MM.1S (cell line): ENCODE measurements around the gene COL6A1.

Source experiments
- DNase-seq: peaks from one replicate; pipeline ENCODE4 v3.0.0-alpha.2; 2015
- H2AFZ ChIP-seq: fragments of 300-600 bp; sonication (generic); 2 replicates; pipeline ENCODE4 v1.6.0; 2016; ENCODE audit warnings: antibody characterized with exemption, low read length
- H3F3A ChIP-seq: fragments of 300-600 bp; sonication (generic); 2 replicates; pipeline ENCODE4 v1.6.1; 2016; ENCODE audit warnings: mild to moderate bottlenecking, antibody characterized with exemption, low read length, moderate library complexity, mixed read lengths; ENCODE audit not compliant: insufficient read depth
- H3K27ac ChIP-seq: fragments of 300-600 bp; sonication (generic); 2 replicates; pipeline ENCODE4 v1.5.1; 2016; ENCODE audit warnings: mild to moderate bottlenecking, low read length
- H3K27me3 ChIP-seq: fragments of 300-600 bp; sonication (generic); replicated peaks from 2 replicates; pipeline ENCODE4 v1.6.0; 2016; ENCODE audit warnings: low read length; ENCODE audit not compliant: insufficient read depth
- H3K36me3 ChIP-seq: fragments of 300-600 bp; sonication (generic); replicated peaks from 2 replicates; pipeline ENCODE4 v1.6.1; 2016; ENCODE audit warnings: mild to moderate bottlenecking, low read length, mixed read lengths; ENCODE audit not compliant: insufficient read depth
- H3K4me1 ChIP-seq: fragments of 300-600 bp; sonication (generic); 2 replicates; pipeline ENCODE4 v1.6.1; 2016; ENCODE audit warnings: low read length, mixed read lengths
- H3K4me2 ChIP-seq: fragments of 300-600 bp; sonication (generic); 2 replicates; pipeline ENCODE4 v1.6.0; 2016; ENCODE audit warnings: low read depth, low read length
- H3K4me3 ChIP-seq: fragments of 300-600 bp; sonication (generic); 2 replicates; pipeline ENCODE4 v1.5.1; 2016; ENCODE audit warnings: low read length, mixed read lengths
- H3K79me2 ChIP-seq: fragments of 300-600 bp; sonication (generic); 2 replicates; pipeline ENCODE4 v1.6.1; 2016; ENCODE audit warnings: mixed run types, low read length, mixed read lengths
- H3K9ac ChIP-seq: fragments of 300-600 bp; sonication (generic); 2 replicates; pipeline ENCODE4 v1.6.1; 2016; ENCODE audit warnings: low read length, mixed read lengths
- H3K9me2 ChIP-seq: fragments of 300-600 bp; sonication (generic); replicated peaks from 2 replicates; pipeline ENCODE4 v1.6.1; 2016; ENCODE audit warnings: mild to moderate bottlenecking, low read length, mixed read lengths; ENCODE audit not compliant: insufficient read depth
- H3K9me3 ChIP-seq: fragments of 300-600 bp; sonication (generic); replicated peaks from 2 replicates; pipeline ENCODE4 v1.6.1; 2016; ENCODE audit warnings: mild to moderate bottlenecking, low read length, mixed read lengths; ENCODE audit not compliant: insufficient read depth
- H4K20me1 ChIP-seq: fragments of 300-600 bp; sonication (generic); 2 replicates; pipeline ENCODE4 v1.6.1; 2016; ENCODE audit warnings: mild to moderate bottlenecking, low read length, moderate library complexity, mixed read lengths; ENCODE audit not compliant: insufficient read depth
- CTCF ChIP-seq: fragments of 300-600 bp; sonication (generic); IDR thresholded peaks from 2 replicates; pipeline ENCODE4 v1.5.1; 2016; ENCODE audit warnings: antibody characterized with exemption, low read length, mixed read lengths
- EZH2 ChIP-seq: fragments of 300-600 bp; sonication (generic); optimal IDR thresholded peaks from 2 replicates; pipeline ENCODE3; 2017; ENCODE audit warnings: low read depth, mild to moderate bottlenecking, antibody characterized with exemption, low read length, mixed read lengths
- EZH2phosphoT487 ChIP-seq: fragments of 300-600 bp; sonication (generic); IDR thresholded peaks from 2 replicates; pipeline ENCODE4 v1.6.1; 2018; ENCODE audit warnings: antibody characterized with exemption, low read length

Gene COL6A1

GRCh38 chr21:45941717-45942546 is 39.6 kb upstream of the COL6A1 start:
- no peaks in the 10 kb centered on the region for H3F3A ChIP-seq
- no peak overlapping the region for H3K4me2 ChIP-seq
- no peaks in the 10 kb centered on the region for H3K36me3 ChIP-seq
- no peaks in the 10 kb centered on the region for H3K9me3 ChIP-seq
- no peaks in the 10 kb centered on the region for H3K79me2 ChIP-seq
- H3K9ac ChIP-seq = no peak overlapping the region
- peaks cover 92% of the 10 kb centered on the region for H3K27me3 ChIP-seq
- no peak overlapping the region for H3K27ac ChIP-seq
- H2AFZ ChIP-seq = no peak overlapping the region
- DNase-seq = no peak
- no peaks in the 10 kb centered on the region for H4K20me1 ChIP-seq
- H3K4me3 ChIP-seq = no peak overlapping the region
- H3K4me1 ChIP-seq = no peaks in the 10 kb centered on the region
- H3K9me2 ChIP-seq = no peaks in the 10 kb centered on the region
- no peak for TF ChIP-seq CTCF
- no peak for TF ChIP-seq EZH2phosphoT487
- no peak for TF ChIP-seq EZH2

DNA sequence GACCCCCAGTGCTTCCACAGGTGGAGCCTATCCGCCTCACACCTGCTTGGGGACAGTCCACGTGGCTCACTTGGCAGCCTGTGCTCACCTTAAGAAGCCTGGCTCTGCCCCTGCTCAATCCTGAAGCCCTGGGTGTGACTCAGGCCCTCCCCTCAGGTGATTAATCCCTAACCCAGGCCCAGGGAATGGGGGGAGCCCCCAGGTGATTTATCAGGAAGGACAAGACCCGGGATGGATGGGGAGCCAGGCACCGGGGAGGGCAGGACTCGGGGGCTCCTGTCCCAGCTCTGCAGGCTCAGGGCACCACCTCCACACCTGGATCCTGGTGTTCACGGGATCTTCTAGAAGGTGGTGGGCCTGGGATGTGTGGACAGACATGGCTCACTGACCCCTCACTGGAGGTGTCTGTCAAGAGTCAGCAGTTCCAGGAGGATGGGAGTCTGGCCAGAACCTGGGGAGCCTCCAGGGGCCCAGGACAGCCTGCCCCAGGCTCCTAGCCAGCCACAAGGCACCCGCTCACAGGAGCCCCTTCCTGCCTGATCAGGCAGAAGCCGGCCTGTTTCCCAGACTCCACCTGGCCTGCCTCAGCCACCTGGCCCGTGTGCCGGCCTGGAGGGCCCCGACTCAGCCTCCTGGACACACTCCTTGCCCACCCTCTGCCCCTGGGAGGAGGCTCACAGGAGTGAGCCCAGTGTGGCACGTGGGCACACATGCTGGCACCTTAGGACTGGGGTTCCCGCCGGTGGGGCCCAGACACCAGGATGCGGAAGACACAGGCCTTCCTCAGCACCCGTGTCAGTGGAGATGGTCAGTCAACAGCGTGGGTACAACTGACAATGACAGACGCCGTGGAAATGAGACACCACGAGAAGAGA is 38.6 kb upstream of the COL6A1 start:
- H3K4me1 ChIP-seq = no peaks in the 10 kb centered on the region
- no peak overlapping the region for H3K4me2 ChIP-seq
- H3K4me3 ChIP-seq = no peak overlapping the region
- peaks cover 92% of the 10 kb centered on the region for H3K27me3 ChIP-seq
- no peaks in the 10 kb centered on the region for H3K9me2 ChIP-seq
- H3K9me3 ChIP-seq = no peaks in the 10 kb centered on the region
- H4K20me1 ChIP-seq = no peaks in the 10 kb centered on the region
- no peaks in the 10 kb centered on the region for H3F3A ChIP-seq
- no peak overlapping the region for H3K9ac ChIP-seq
- no peak for DNase-seq
- no peak overlapping the region for H3K27ac ChIP-seq
- no peaks in the 10 kb centered on the region for H3K36me3 ChIP-seq
- H3K79me2 ChIP-seq = no peaks in the 10 kb centered on the region
- H2AFZ ChIP-seq = no peak overlapping the region
- TF ChIP-seq EZH2phosphoT487 (no peak), CTCF (no peak), EZH2 (no peak)

DNA sequence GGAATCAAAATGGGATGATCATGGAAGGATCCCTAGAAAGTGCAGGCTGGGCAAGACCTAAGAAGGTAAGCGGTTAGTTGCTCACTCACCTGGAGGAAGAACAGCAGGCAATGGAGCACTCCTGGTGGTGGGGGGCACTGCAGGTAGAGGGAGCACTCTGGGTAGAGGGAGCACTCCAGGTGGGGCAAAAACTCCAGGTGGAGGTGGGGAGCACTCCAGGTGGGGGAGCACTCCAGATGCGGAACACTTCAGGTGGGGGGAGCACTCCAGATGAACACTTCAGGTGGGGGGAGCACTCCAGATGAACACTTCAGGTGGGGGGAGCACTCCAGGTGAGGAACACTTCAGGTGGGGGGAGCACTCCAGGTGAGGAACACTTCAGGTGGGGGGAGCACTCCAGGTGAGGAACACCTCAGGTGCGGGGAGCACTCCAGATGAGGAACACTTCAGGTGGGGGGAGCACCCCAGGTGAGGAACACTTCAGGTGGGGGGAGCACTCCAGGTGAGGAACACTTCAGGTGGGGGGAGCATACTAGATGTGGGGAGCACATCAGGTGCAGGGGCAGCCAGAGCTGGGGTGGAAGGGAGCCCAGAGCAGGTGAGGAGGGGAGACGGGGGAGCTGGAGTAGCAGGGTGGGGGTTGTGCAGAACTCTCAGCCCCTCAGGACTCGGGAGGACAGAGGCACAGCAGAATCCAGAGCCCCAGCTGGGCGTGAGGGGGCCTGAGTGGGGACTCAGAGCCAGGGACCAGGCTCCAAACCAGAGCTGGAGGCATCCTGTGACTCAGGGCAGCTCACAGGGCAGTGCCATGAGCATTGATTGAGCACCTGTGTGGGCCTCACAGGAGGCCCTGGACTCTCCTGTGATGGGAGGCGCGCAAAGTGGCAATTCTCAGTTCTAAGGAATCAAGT is 37.7 kb upstream of the COL6A1 start:
- no peaks in the 10 kb centered on the region for H4K20me1 ChIP-seq
- H3K4me2 ChIP-seq = no peak overlapping the region
- no peak overlapping the region for H3K27ac ChIP-seq
- no peaks in the 10 kb centered on the region for H3F3A ChIP-seq
- H3K27me3 ChIP-seq = peaks cover 94% of the 10 kb centered on the region
- no peak overlapping the region for H2AFZ ChIP-seq
- H3K9me2 ChIP-seq = no peaks in the 10 kb centered on the region
- no peaks in the 10 kb centered on the region for H3K4me1 ChIP-seq
- H3K9ac ChIP-seq = no peak overlapping the region
- H3K9me3 ChIP-seq = no peaks in the 10 kb centered on the region
- no peak for DNase-seq
- H3K36me3 ChIP-seq = no peaks in the 10 kb centered on the region
- no peak for TF ChIP-seq EZH2
- TF ChIP-seq EZH2phosphoT487 = no peak
- no peak for TF ChIP-seq CTCF
- no peaks in the 10 kb centered on the region for H3K79me2 ChIP-seq
- no peak overlapping the region for H3K4me3 ChIP-seq
